HG03060 (cell line): ENCODE data around the gene ETNK2.

Source experiments
- ATAC-seq: cut with Tn5 transposase; IDR thresholded peaks from one replicate; pipeline ENCODE4 v1.9.1; 2021; ENCODE audit warnings: low read depth, moderate number of reproducible peaks; ENCODE audit not compliant: unreplicated experiment

Gene ETNK2

DNA sequence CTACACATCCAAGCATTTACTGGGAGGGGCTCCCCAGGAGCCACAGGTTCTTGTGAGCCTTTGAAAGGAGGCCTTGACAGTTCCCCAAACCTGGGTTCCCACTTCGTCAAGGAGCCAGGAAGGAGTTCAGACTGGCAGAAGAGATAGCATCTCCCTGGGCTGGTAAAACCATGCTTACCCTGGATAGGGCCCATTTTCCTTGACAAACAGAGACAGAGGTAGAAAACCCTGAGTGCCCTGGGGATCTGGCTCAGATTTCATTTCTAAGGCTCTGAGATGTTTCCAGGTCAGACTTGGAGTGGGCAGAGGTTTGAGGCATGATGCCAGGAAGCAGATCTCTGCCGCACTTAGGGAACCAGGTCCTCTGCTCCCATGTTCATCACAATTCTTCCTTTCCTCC, 2.7 kb downstream of the ETNK2 start:
- no peak for ATAC-seq

GRCh38 chr1:204147406-204148383, 4.1 kb downstream of the ETNK2 start:
- ATAC-seq, result no peak

DNA sequence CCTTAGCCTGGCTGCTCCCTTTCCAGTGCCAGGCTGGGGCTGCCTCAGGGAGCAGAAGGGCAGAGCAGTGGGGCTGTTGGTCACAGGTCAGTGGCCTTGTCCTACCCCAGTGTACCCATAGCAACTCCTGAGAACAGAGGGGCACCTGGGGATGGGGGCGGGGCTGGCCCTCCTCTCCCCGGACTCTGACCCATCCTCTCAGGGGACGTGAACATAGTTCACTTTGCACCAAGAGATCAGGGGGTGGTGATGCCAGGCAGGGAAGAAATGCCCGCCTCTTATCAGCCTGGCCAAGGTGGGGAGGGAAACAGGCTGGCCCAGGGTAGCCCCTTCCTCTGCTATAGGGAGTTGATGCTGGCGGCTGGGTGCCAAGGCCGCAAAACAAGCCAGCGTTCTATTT, 4.9 kb downstream of the ETNK2 start:
- ATAC-seq, result no peak

GRCh38 chr1:204146309-204146708, 5.5 kb downstream of the ETNK2 start:
- ATAC-seq, result no peak

- no peak for ATAC-seq
Measured at GRCh38 chr1:204145033-204145504, 6.8 kb downstream of the ETNK2 start.

GRCh38 chr1:204143276-204144041, 8.4 kb downstream of the ETNK2 start:
- no peak for ATAC-seq

- no peak for ATAC-seq
Measured at GRCh38 chr1:204142032-204142974, 9.5 kb downstream of the ETNK2 start.

DNA sequence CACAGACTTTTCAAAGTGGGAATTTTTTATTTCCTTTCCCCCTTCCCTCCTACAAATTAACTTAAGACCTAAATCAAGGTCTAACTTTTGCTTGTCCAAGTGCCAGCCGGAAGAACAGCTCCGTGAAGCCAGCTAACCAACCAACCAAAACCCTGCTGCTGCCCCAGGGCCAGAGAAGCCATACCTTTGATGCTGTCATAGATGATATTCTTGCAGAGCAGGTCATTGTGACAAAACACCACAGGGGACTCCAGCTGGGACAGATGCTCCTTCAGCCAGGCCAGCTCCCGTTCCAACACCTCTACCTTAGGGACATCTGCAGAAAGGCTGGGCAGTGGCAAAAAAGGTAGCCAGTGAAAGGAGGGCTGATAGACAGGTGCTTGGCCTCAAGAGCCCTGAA, 10.7 kb downstream of the ETNK2 start:
- no peak for ATAC-seq

GRCh38 chr1:204139952-204140351, 11.9 kb downstream of the ETNK2 start:
- ATAC-seq, result no peak

GRCh38 chr1:204139088-204139487, 12.8 kb downstream of the ETNK2 start:
- ATAC-seq, result no peak

DNA sequence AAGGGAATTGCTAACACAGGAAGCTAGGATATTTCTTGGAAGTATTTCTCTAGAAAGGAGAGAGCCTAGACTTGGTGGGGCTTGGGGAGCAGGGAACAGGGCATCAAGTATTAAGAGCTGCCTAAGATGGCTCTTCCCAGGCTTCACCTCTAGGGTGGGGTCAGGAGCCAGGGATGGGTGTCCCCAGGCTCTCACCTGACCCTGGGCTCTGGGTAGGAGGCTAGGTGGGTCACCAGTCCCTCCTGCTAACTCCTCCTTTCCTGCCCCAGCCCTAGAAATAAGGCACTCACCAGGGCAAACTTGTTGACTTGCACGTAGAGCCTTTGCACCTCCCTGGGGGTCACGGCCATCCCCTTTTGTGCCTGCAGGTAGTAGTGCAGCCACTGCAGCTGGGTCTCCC, 15.0 kb downstream of the ETNK2 start:
- ATAC-seq, result no peak

DNA sequence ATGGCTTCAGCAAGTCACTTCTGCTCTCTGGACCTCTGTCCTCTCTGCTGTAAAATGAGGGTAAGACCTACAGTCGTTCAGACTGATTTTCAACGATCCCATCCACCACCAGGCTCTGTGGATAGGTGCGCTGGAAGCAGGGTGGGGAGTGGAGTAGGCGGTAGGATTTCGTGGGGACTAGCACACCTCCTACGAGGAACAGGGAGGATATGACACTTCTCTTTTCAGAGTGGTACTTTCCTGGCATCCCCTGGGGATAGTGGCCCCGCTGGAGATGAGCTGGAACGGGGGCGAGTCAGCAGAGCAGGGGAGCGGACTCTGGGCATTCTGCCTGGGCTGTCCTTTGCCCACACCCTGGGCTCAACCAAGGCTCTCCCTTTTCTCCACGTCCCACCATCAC, 17.7 kb downstream of the ETNK2 start:
- no peak for ATAC-seq

DNA sequence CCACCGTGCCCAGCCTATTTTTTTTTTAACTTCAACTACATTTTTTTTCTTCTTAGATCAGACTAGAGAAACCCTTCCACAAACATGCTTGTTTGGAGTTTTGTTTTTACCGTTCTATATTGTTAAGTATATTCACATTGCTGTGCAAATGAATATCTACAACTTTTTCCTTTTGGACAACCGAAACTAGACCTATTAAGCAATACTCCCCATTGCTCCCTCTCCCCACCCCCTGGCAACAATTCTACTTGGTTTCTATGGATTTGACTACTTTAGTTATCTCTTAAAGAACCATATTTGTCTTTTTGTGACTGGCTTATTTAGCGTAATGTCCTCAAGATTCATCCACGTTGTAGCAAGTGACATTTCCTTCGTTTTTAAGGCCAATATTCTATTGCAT, 19.1 kb downstream of the ETNK2 start:
- no peak for ATAC-seq

- no peak for ATAC-seq
Measured at GRCh38 chr1:204131978-204132377, 19.9 kb downstream of the ETNK2 start.

GRCh38 chr1:204130981-204131892, 20.6 kb downstream of the ETNK2 start:
- no peak for ATAC-seq

DNA sequence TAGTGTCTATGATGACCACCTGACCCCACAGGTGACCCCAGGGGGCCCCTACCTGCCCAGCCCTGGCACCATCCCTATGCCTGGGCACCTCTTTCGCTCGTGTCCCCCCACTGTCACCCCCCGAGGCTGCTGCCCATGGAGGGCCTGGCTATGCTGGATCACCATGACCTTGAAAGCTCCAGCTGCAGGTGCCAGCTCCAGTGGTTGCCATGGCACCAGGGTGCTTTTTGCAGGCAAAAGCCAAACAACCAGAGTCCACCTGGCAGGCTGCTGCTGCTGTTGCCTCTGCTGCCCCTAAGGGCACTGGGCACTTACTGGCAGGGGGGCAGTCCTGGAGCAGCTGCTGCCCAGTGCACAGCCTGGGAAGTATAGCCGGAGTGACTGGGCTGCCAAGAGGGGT, 21.7 kb downstream of the ETNK2 start:
- no peak for ATAC-seq

GRCh38 chr1:204128964-204129896, 22.6 kb downstream of the ETNK2 start:
- no peak for ATAC-seq

DNA sequence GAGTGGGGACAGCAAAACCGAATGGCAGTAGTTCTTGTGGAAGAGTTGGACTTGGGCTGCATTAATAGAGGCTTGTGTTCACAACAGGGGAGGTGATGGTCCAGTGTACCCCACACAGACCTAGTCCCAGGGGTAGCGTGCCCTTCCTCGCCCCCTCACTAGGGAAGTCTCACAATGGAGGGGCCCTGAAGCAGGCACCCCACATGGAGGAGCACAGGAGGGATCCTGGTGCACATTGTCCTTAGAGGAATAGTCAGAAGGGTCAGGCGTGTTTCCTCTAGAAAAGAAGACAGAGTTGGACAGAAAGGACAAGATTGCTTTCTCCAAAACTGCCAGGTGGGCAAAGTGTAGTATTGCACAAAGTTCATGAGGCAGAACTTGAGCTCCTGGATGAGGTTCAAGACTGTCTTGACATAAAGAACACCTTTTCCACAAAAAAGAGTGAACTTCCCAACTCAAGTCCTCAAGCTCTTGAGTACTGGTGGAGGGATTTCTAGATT, 23.3 kb downstream of the ETNK2 start:
- ATAC-seq, result no peak
